HG03025 (cell line): ENCODE measurements around the gene PSD2.

Source experiments
- ATAC-seq: cut with Tn5 transposase; IDR thresholded peaks from one replicate; pipeline ENCODE4 v1.9.1; 2021; ENCODE audit warnings: mild to moderate bottlenecking, moderate library complexity; ENCODE audit not compliant: unreplicated experiment, low FRiP score

The PSD2 gene

DNA sequence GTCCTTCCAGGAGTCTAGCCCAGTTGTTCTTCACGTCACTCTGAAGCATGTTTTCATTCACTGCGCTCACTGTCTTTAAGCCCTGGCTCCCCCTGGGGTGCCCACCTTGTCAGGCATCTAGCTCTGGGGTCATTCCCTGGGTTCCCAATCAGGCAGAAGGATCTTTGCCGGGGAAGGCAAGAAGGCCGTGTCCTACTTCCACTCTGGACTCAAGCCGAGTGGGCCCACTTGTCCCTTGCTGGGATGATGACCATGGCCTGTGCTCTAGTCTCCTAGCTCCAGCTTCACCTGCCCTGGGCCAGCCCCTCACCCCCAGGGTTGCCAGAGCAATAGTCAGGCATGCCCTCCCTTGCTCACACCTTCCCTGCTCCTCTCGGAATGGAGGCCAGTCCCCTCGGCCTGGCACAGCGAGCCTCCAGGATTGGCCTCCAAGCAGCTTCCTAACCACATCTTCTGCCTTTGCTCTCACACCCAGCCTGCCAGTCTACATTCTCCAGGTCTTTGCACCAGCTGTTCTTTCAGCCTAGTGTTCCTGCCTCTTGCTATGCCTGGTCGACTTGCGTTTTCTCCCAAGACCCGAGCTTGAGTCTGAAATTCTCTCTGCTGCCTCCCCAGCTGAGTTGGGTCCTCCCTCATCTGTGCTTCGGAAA lies 32.2 kb upstream of the PSD2 start:
- ATAC-seq = no peak

DNA sequence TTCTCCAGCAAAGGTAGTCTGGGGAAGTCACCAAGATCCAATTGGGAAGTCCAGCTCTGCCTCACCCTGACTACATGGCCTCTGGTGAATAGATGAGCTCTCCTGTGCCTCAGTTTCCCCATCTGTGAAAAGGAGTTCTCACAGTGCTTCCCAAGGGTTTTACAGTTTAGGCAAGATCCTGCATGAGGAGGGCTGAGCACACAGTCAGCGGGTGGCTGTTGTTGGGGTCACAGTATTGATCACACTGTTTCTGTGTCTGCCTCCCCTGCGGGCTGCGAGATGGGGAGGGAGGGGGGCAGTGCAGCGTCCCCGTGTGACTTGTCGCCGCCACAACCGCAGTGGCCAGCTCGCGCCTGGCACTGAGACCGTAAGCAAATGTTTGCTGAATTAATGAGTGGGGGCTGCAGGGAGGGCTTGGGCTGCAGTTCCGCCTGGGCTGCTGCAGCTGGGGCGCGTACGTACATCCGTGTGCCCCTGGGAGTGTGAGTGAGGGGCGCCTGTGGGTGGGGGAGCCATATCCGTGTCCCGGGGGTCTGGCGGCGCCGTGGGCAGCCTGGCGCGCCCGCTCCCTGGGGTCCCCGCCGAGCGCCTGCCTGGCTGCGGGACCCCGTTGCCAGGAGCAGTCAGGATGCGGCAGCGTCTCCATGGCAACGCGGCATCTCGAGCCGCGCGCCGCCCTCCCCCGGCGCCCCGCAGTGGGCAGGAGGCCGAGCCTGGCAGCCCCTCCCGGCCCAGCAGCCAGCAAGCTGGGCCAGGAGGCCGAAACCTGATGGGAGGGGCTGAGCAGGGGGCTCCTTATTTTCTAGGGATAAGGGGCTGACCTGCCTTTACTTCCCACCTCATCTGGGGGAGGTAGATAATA lies 31.4 kb upstream of the PSD2 start:
- no peak for ATAC-seq

DNA sequence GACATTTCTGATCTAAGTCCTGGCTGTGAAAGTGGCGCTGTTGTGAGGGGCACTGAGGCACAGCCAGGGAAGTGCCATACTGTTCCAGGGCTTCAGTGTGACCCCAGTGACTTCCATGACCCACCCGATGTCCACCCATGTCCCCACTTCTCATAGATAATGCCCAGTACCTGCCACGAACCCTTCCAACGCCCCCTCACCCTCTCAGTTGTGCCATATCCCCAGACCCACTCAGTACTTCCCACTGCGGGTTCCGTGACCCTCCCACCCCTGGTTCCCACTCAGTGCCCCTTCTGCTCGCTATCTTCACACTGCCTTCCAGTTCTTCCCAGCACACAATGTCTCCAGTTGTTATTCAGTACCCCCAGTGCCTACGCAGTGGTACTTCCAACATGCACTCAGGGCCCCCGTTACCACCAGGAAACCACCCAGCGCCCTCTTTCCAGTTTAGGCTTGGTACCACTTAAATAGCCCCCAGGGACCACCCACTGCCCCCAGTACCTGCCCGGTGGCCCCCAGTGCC lies 30.7 kb upstream of the PSD2 start:
- ATAC-seq = no peak

DNA sequence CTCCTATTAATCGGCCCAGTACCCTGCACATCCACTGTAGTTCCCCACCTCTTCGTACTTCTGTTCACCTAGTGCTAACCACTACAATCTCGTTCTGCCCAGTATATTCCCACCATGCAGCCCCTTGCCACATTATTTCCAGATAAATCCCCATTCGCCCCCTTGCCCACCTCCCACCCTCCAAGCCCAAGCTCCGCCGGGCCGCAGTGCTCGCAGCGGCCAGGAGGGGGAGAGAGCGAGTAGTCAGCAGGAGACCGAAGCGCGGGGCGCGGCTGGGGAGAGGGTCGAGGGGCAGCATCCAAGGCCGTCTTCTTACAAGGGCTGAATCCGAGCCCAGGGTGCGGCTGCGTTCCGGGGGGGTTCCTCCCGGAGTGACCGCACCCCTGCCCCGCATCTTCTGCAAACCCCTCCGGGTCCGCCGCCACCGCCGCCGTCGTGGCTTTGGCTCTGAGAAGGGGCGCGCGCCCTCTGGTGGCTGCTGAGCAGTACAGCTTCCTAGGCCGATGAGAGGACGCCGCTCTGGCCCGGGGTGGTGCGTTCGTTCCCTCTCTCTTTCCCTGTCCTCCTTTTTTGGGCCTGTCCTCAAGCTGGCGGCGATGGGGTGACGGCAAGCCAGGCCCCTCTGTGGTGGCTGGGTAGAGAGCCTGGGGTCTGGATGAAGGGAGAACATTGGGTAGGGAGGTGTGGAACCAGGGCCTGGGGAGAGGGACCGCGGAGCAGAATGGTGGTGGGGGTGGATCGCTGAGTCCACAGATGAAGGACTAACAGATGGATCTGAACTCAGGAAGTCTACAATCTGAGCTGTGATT lies 30.0 kb upstream of the PSD2 start:
- peak; percentile 67 for ATAC-seq

GRCh38 chr5:139767960-139768359 lies 27.6 kb upstream of the PSD2 start:
- ATAC-seq = no peak

DNA sequence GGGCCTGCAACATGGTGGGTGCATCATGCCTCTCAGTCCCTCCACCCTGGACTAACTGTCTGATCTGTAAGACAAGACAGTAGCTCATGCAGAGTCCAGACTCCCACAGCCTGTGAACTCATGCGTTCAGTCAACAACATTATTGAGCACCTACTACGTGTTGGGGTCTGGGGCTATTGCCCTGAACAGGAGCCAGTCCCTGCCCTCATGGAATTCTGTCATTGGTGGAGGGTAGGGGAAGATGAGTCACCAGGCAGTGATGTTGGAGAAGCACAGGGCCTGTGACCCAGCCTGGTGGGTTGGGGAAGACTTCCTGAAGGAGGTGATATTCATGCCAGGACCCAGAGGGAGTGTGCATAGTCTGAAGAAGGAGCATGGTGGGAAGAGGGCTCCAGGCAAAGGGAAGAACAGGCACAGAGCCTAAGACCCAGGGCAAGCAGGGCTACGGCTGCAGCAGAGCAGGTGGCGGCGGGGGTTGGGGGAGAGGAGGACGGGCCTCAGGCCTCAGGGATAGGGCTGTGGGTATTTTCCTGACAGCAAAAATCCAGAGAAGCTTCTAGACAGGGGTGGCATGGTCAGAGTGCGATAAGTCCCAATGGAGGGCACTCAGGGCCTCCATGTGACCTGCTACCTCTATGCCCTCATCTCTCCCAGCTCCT lies 26.7 kb upstream of the PSD2 start:
- ATAC-seq = no peak

GRCh38 chr5:139769477-139769876 lies 26.1 kb upstream of the PSD2 start:
- no peak for ATAC-seq

DNA sequence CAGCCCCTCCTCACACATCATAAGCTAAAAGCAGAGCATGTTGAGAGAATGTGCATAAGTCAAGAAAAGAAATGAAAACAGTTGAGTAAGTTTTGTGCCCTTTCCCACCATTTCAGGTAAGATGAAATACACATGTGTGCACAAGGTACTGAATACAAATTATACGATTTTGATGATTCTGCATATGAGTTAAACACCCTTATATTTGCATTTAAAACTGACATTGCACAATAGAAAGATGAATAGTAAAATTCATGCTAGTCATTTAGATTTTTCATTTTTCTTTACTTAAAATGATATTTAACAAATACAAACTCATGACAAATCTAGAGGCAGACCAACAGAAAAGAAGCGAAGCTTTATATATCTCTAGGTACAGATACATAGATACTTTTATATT lies 24.9 kb upstream of the PSD2 start:
- ATAC-seq = no peak

- ATAC-seq = no peak
Observed at GRCh38 chr5:139772089-139772791, 23.4 kb upstream of the PSD2 start.

DNA sequence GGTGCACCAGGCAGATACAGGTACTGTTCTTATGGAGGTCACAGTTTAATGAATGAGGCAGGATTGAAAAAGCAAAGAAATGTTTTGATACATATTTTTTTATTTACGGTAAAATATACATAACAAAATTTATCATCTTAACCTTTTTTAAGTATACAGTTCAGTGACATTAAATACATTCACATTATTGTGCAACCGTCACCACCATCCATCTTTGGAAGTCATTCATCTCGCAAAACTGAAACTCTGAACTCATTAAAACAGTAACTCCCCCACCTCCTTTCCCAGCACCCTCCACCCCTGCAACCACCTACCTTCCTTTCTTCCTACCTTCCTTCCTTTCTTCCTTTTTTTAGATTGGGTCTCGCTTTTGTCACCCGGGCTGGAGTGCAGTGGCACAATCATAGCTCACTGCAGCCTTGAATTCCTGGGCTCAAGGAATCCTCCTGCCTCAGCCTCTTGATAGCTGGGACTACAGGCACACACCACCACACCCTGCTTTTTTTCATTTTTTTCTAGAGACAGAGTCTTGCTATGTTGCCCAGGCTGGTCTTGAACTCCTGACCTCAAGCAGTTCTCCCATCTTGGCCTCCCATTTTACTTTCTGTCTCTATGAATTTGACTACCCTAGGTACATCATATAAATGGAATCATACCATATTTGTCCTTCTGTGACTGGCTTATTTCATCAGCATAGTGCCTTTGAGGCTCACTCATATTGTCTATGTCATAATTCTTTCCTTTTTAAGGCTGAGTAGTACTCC lies 22.5 kb upstream of the PSD2 start:
- no peak for ATAC-seq

GRCh38 chr5:139774980-139775661 lies 20.5 kb upstream of the PSD2 start:
- ATAC-seq = peak; percentile 70

DNA sequence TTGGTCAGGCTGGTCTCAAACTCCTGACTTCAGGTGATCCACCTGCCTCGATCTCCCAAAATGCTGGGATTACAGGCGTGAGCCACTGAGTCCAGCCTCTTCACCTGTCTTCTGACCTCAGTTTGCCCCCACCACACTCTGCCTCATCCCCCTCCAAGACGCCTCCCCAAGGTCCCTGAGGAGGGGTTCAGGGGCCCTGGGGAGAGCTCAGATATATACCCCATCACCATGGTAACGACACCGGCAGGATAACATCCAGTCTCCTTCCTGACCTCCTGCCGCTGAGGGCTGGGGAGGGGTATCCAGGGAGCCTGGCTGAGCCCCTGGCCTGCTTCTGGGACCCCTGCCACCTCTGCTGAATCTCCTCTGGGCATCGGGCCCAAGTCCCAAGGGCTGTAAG lies 19.7 kb upstream of the PSD2 start:
- ATAC-seq = no peak

GRCh38 chr5:139776861-139777260 lies 18.7 kb upstream of the PSD2 start:
- no peak for ATAC-seq

- no peak for ATAC-seq
Observed at GRCh38 chr5:139783436-139783965, 12.1 kb upstream of the PSD2 start.

DNA sequence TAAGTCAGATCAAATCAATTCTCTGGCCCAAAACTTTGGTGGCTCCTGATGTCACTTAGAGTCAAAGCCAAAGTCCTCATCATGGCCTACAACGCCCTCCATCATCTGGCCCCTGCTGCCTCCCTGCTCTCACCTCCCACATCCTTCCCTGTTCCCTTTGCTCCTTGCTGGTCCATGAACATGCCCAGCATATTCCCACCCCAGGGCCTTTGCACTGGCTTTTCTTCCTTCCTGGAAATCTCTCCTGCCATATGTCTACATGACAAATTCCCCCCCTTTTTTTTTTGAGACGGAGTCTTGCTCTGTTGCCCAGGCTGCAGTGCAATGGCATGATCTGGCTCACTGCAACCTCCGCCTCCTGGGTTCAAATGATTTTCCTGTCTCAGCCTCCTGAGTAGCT lies 11.1 kb upstream of the PSD2 start:
- ATAC-seq = no peak

- ATAC-seq = no peak
Observed at GRCh38 chr5:139787257-139787567, 8.4 kb upstream of the PSD2 start.

DNA sequence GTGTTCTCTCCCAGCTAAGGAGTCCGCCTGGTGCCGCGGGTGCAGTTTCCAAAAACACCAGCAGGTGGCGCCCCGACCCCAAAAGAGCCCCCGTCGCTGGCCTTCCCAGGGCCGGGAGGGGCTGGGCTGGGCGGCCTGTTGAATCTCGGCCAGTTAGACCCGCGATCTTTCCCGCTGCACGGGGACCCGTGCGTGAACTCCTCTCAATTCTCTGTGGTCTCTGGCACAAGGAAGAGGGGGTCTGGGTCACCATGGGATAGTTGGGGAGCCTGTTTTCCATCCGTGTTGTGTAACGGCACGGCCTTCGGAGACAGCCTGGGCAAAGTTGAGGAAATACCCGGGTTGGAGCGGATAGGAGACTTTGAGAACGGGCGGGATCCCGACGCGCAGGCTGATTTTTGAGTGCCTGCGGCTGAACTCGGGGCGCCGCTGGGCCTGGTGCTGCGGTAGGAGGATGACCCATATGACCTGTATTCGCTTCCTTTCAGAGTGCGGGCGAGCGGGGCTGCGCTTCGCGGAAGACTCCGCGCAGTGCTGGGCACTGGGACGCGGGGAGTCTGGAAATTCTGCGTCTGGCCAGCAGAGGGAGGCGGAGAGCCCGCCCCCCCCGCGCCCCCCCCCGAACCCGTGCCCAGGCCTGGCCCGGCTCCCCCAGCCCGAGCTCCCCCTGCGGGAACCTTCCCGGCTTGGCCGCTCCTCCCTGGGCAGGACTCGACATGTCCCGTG lies 7.9 kb upstream of the PSD2 start:
- peak; percentile 57 for ATAC-seq
